ENCODE data around the gene PSMG4.

PSMG4 gene

DNA sequence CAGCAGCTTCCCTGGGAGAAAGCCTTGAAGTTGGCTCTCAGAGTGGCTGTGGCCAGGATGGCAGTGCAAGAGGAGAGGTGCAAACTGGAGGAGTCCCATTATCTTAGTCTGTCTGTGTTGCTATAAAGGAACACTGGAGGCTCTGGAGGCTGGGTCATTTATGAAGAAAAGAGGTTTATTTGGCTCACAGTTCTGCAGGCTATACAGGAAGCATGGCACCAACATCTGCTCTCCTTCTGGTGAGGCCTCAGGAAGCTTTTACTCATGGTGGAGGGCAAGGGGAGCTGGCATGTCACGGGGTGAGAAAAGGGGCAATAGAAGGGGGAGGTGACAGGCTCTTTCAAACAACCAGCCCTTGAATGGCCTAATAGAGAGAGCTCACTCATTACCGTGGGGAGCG is 47.1 kb downstream of the PSMG4 start:
- DNase-seq (ENCODE audit: low read depth in 2 of 2, low spot score in 1 of 2): no peak

DNA sequence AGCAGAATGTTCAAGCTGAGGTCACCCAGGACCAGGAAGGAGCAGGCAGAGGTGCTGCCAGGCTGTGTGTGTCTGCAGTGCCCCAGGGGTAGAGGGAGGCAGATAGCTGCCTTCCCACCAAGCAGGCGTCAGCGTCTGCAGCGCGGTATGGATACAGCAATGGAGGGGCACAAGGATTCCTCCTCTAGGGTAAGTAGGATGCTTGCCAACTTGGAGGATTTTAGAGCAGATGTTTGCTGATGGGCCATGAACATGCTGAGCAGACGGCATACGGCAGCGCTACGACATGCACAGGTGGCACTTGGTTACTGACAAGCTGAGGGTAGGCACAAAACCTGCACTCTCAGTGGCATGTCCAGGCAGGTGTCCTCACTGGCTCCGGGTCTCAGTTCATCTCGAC is 48.1 kb downstream of the PSMG4 start:
- no peak for DNase-seq (ENCODE audit: low read depth in 2 of 2, low spot score in 1 of 2)

DNA sequence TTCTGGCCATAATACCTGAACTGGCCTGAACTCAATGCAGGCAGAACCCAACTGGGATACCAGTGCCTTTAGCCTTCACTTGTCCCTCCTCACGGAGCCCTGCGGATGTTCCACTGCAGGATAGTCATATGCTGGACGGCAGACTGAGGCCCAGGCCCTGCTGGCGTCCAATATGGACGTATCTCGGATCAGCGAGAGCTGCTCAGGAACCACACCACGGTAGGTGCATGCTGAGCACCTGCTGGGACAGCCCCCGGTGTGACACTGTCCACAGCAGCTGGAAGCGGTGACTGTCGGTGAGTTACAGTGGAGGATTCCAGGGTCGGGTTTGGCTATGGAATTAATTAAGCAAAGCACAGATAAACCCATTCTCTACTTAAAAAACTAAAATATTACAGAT is 48.7 kb downstream of the PSMG4 start:
- DNase-seq (ENCODE audit: low read depth in 2 of 2, low spot score in 1 of 2): no peak

DNA sequence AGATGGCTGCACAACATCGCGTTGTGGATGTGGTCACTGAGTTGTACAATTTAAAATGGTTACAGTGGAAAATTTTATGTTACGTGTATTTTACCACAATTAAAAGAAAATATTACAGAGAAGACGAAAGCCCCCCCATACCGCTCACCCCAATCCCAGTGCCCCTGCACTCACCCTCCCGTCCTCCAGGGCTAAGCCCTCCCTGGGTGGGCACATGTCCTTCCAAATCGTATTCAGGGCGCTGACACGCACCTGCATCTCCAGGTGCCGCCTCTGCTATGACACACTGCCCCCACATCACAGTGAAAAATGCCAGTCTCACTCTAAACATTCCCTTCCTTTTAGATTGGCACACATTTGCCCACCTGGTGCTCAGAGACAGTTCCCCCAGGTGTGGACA is 49.4 kb downstream of the PSMG4 start:
- no peak for DNase-seq (ENCODE audit: low read depth in 2 of 2, low spot score in 1 of 2)

DNA sequence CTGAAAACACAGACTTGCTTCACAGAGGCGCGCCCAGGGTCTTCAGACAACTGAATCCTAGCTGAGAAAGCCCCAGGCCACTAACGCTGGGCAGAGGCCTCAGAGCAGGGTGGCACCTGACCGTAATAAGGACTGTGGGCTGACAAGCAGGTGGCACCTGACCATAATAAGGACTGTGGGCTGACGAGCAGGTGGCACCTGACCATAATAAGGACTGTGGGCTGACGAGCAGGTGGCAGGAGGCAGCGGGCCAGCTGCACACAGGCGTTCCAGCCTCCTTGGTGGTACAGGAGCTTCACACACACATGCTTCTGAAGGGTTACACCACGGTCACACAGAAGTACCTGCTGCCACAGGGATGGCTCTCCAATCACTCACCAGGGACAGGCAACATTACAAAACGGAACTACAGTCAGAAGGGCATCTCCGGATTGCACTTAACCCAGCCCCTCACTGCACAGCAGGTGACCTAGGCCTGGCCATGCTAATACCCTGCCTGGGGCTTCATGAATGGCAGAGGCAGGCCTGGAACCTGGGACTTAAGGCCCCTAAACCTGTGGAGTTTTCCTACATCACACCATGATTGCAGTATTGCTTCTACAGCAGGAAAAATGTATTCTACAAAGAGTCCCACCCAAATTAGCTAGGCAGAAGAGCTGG is 50.8 kb downstream of the PSMG4 start:
- DNase-seq (ENCODE audit: low read depth in 2 of 2, low spot score in 1 of 2): no peak

DNA sequence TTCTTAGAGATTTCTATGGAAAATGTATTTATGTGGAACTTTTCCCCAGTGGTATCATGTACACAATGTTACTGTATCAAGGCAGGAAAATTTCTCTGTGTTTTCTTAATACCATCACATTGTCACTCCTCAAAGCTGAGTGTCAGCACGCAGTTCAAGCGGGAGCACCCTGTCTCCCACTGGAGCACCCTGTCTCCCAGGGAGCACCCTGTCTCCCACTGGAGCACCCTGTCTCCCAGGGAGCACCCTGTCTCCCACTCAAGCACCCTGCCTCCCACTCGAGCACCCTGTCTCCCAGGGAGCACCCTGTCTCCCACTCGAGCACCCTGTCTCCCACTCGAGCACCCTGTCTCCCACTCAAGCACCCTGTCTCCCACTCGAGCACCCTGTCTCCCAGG is 51.3 kb downstream of the PSMG4 start:
- DNase-seq (ENCODE audit: low read depth in 2 of 2, low spot score in 1 of 2): no peak

DNA sequence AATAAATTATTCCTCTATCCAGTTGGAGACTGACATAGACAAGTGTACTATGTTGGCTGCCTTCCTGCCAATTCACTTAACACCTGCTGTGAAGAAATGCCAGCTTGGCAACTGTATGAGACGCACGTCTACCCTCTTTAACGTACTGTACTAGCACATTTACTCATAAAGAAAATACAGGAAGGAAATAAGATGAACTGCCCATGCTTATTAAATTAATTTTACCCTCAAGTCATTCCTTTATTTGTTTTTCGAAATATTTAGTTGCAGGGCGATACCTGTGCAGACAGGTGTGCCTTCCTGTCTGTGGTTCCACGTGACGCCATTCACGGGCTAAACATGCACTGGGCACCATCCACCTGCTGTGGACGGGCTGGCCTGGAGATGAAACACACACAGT is 52.0 kb downstream of the PSMG4 start:
- DNase-seq (ENCODE audit: low read depth in 2 of 2, low spot score in 1 of 2): no peak

DNA sequence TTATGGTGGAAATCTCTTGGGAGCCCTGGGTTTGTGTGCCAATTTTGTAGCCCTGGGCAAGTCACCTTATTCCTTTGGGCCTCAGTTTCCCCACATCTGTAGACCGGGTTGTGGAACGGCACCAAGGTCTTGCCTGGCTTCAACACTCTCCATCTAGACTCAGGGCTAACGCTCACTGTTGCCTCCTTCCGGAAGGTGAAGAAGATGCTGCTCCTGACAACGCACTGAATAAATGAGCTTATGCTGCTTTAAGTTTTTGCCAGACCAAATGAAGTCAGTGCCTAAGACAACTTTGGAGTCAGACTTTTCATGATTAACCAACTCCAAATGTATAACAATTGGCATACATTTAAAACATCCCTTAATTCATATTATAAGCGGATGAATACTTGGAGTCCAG is 53.1 kb downstream of the PSMG4 start:
- no peak for DNase-seq (ENCODE audit: low read depth in 2 of 2, low spot score in 1 of 2)

DNA sequence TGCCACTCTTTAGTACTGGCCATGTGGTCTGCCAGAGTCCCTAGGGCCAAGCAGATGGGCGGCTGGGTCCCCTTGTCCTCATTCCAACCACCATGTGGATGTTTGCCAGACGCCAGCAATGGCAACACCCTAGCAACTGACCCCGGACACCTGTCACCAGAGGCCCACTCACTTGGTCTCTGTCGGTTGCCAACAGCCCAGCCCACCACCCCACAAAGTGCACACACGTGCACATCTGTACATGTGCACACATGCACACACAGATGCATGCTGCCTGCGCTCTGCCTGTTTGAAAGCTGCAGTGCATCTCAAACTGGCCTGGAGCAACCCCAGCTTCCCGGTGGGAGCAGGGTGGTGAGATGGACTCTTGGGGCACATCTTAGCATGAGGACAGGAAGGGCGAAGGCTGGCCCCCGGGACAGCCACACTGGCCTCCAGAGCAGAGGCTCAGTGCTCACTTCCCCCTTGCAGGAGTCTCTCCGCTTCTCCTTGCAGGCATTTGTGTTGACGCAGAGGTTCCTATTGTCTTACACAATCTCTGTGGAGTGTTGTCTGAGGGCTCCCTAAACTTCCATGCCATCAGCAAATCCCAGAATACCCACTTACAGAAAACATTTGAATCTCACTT is 54.0 kb downstream of the PSMG4 start:
- no peak for DNase-seq (ENCODE audit: low read depth in 2 of 2, low spot score in 1 of 2)

DNA sequence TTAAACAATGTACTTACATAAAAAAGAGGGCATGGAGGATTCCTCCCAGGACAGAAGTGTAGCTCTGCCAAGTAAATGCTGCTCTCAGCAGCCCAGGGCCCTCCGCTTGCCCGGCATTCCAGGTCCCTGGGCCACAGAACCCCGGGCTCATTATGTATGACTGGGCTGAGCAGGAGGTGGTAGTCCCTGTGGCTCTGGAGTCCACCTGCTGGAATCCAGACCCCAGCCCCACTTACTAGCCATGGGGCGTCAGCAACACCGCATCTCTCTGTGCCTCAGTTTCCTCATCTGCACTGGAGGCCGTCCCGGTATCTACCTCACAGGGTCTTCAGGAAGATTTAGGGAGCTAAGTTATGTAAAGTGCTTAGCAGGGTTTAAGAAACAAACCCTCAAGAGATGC is 55.4 kb downstream of the PSMG4 start:
- DNase-seq (ENCODE audit: low read depth in 2 of 2, low spot score in 1 of 2): no peak

DNA sequence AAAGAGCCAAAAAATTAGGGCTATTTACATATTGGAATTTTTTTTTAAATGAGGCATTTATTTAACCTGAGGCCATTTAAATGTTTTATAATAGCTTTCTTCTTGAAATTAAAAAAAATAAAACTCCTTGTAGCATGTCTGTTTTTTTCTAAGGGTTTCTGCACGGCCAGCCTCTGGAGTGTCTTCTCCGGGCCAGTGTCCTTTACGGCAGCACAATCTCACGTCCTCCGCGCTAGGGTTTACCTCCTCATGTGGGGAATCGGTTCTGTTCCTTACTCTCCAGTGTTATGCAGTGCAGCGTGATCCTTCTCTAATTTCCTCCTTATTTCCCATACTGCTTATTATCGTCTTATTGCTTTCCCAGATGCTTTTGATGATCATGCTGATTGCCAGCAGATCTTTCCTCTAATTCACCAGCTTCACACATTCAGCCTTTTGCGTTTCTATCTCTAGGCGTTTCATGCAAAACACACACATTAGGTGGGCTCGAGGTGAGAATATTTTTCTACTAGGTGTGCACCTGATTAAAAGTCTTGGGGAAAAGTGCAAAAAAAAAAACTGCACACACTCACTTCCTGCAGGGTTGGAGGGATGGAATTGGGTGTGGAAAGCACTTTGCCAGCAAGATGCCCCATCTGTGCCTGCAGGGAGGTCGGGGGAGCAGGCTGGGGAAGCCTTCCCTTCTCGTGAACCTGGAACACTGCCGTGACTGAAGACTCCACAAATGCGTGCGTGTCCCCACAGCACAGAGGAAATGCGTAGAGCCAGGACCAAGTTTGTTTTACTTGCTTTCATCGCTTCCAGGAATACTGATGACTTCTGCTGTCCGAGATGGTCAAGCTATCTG is 56.1 kb downstream of the PSMG4 start:
- DNase-seq (ENCODE audit: low read depth in 2 of 2, low spot score in 1 of 2): no peak

DNA sequence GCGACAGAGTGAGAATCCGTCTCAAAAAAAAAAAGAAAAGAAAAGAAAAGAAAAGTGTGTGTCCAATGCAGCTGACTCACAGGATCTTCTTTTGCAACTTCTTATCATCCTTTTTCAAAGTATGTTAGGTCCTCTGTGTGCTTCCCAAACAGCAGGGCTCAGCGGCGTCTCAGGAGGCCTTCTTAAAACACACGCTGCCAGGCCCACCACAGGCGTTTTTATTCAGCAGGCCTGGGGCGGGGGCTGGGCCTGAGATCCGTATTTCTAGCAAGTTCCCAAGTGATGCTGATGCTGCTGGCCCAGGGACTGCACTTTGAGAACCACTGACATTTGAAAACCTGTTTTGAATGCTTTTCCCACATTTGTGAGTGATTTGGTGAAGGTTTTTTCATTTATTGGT is 57.1 kb downstream of the PSMG4 start:
- no peak for DNase-seq (ENCODE audit: low read depth in 2 of 2, low spot score in 1 of 2)

DNA sequence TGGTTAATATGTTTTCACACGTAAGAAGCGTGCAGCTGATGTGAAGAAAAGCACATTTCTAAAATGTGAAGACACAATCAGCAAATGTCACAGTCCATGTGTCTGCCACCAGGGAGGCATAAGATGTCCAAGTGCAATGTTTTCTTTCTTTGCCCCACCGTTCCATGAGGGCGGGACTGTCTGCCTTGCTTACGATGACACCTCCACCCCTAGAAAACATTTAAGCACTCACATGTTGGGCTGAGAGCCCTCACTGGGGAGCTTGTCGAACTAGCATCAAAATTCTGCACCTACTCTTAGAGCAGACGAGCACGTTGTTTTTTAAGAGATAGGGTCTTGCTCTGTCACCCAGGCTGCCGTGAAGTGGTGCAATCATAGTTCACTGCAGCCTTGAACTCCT is 57.6 kb downstream of the PSMG4 start:
- no peak for DNase-seq (ENCODE audit: low read depth in 2 of 2, low spot score in 1 of 2)

DNA sequence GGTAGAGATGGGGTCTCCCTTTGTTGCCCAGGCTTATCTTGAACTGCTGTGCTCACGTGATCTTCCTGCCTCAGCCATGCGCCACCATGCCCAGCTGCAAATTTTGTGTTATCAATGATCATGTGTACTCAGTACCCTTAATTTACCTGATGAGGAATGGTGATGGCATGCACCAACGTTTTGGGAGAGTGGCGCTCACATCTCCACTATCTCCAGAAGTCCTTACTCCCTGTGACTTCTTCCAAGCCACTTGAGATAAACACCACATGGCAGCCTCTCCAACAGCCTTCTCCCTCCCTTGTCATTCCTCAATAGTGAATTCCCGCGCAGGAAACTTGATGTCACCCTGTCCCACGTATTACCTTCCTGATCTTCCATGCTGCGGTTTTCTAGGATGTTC is 58.1 kb downstream of the PSMG4 start:
- no peak for DNase-seq (ENCODE audit: low read depth in 2 of 2, low spot score in 1 of 2)

Data from stimulated activated CD8-positive, alpha-beta memory T cell treated with anti-CD3 and anti-CD28 coated beads, Interleukin-4, amount 100 ng/mL, for 1 hour (primary cell).